Fibroblast of lung (primary cell): ENCODE data around the gene LGR6. TPM values are rescaled to one million over a fixed set of nuclear protein-coding genes. Genes with fewer than 3 reads are reported as not detected.

ENCODE experiments used
- DNase-seq, 2 donors: peaks; one replicate each; pipeline versions ENCODE4 v3.0.0 to v3.0.0-alpha.2; 2010; ENCODE audit warnings: low read depth in 2 of 2
- H2AFZ ChIP-seq: 2 replicates; pipeline ENCODE4 v1.5.1; 2012; ENCODE audit warnings: low read length, control low read depth, inconsistent platforms
- H3K27ac ChIP-seq: 2 replicates; pipeline ENCODE4 v1.5.1; 2011; ENCODE audit warnings: low read length, control low read depth; ENCODE audit not compliant: insufficient read depth
- H3K27me3 ChIP-seq: 2 replicates; pipeline ENCODE4 v1.5.1; 2011; ENCODE audit warnings: mild to moderate bottlenecking, low read length; ENCODE audit not compliant: control insufficient read depth, insufficient read depth
- H3K36me3 ChIP-seq: 2 replicates; pipeline ENCODE4 v1.5.1; 2011; ENCODE audit warnings: low read length; ENCODE audit not compliant: control insufficient read depth, insufficient read depth
- H3K4me1 ChIP-seq: 2 replicates; pipeline ENCODE4 v1.5.1; 2011; ENCODE audit warnings: low read length; ENCODE audit not compliant: control insufficient read depth, insufficient read depth; ENCODE audit errors: extremely low read depth
- H3K4me2 ChIP-seq: 2 replicates; pipeline ENCODE4 v1.5.1; 2011; ENCODE audit warnings: low read length, control low read depth; ENCODE audit not compliant: insufficient read depth; ENCODE audit errors: extremely low read depth
- H3K4me3 ChIP-seq, 4 experiments: fragments of 200-600 bp in 1 of 4; sonication (generic) in 1 of 4; replicated peaks in 1 of 4; 2 replicates each; pipeline ENCODE4 v1.5.1; 2011 to 2016; ENCODE audit warnings: low read length in 4 of 4, low read depth in 3 of 4, mild to moderate bottlenecking in 3 of 4, control low read depth in 2 of 4, inconsistent platforms in 1 of 4, mixed read lengths in 1 of 4; ENCODE audit not compliant: insufficient read depth in 1 of 4; ENCODE audit errors: control extremely low read depth in 1 of 4
- H3K79me2 ChIP-seq: 2 replicates; pipeline ENCODE4 v1.5.1; 2012; ENCODE audit warnings: mild to moderate bottlenecking, low read length, inconsistent platforms; ENCODE audit not compliant: control insufficient read depth, insufficient read depth
- H3K9ac ChIP-seq: 2 replicates; pipeline ENCODE4 v1.5.1; 2011; ENCODE audit warnings: mild to moderate bottlenecking, low read length, control low read depth; ENCODE audit not compliant: insufficient read depth
- H3K9me3 ChIP-seq: 2 replicates; pipeline ENCODE4 v1.5.1; 2012; ENCODE audit warnings: low read depth, low read length; ENCODE audit not compliant: control insufficient read depth, insufficient read depth
- H4K20me1 ChIP-seq: 2 replicates; pipeline ENCODE4 v1.5.1; 2011; ENCODE audit warnings: low read length; ENCODE audit not compliant: control insufficient read depth, insufficient read depth; ENCODE audit errors: extremely low read depth
- CTCF ChIP-seq, 2 donors: IDR thresholded peaks in 1 of 2; conservative IDR thresholded peaks in 1 of 2; 1 replicate in 1 of 2; 2 replicates in 1 of 2; pipeline ENCODE4 v1.5.1; 2011 to 2012; ENCODE audit warnings: low read length in 2 of 2, control low read depth in 1 of 2, inconsistent platforms in 1 of 2, low read depth in 1 of 2, mild to moderate bottlenecking in 1 of 2
- EZH2 ChIP-seq: IDR thresholded peaks from 2 replicates; pipeline ENCODE4 v1.5.1; 2012; ENCODE audit warnings: low read length, control low read depth, mild to moderate bottlenecking; ENCODE audit errors: missing control alignments
- polyA plus RNA-seq, 2 donors: library from polyadenylated mRNA; depleted of rRNA in 1 of 2; stranded (reverse) in 1 of 2; unstranded in 1 of 2; fragments of >200 nt; gene quantifications; 2 replicates each; pipeline ENCODE4 v1.2.1, GENCODE V29; 2011 to 2012; ENCODE audit warnings: missing spikeins in 1 of 2
- total RNA-seq: library from RNA; depleted of rRNA; stranded (reverse); fragments of >200 nt; gene quantifications from 2 replicates; pipeline ENCODE4 v1.2.1, GENCODE V29; 2014

The LGR6 gene
- total and polyA plus RNA-seq, 2 donors (not counting 1 experiment from before 2014, with no cell fraction given): 0.02 TPM; not detected in 1

GRCh38 chr1:202154148-202154765 is 39.3 kb upstream of the LGR6 start:
- H3K9ac ChIP-seq: no peak overlapping the region

GRCh38 chr1:202154766-202155477 is 38.7 kb upstream of the LGR6 start:
- peak; percentile 59 to 76 for DNase-seq
- no peak overlapping the region for H3K9ac ChIP-seq
- peaks cover 7% of the 10 kb centered on the region for H3K27me3 ChIP-seq
- no peaks in the 10 kb centered on the region for H3K4me1 ChIP-seq
- H3K4me3 ChIP-seq: no peak overlapping the region
- H3K9me3 ChIP-seq: no peaks in the 10 kb centered on the region
- TF ChIP-seq EZH2 (no peak), CTCF (conservative IDR thresholded peaks at IDR 0.05 in 1 of 2, IDR thresholded peaks at IDR 0.05 in 1 of 2; ENCODE audit: low read depth in 1 of 2, low read length in 2 of 2) (peak; percentile 45 to 58)
- no peaks in the 10 kb centered on the region for H4K20me1 ChIP-seq
- no peak overlapping the region for H3K4me2 ChIP-seq
- no peaks in the 10 kb centered on the region for H3K36me3 ChIP-seq
- H3K79me2 ChIP-seq: no peaks in the 10 kb centered on the region
- no peak overlapping the region for H2AFZ ChIP-seq
- H3K27ac ChIP-seq: no peak overlapping the region

More at GRCh38 chr1:202154148-202154765, 39.3 kb upstream of the LGR6 start:
- H3K79me2 ChIP-seq: no peaks in the 10 kb centered on the region
- DNase-seq: no peak
- no peak overlapping the region for H3K4me3 ChIP-seq
- no peak overlapping the region for H3K4me2 ChIP-seq
- no peak for TF ChIP-seq CTCF (conservative IDR thresholded peaks at IDR 0.05 in 1 of 2, IDR thresholded peaks at IDR 0.05 in 1 of 2; ENCODE audit: low read depth in 1 of 2, low read length in 2 of 2)
- no peak for TF ChIP-seq EZH2
- H3K27ac ChIP-seq: no peak overlapping the region
- H3K36me3 ChIP-seq: no peaks in the 10 kb centered on the region
- no peaks in the 10 kb centered on the region for H4K20me1 ChIP-seq
- no peak overlapping the region for H2AFZ ChIP-seq
- no peaks in the 10 kb centered on the region for H3K9me3 ChIP-seq
- H3K27me3 ChIP-seq: peaks cover 7% of the 10 kb centered on the region
- H3K4me1 ChIP-seq: no peaks in the 10 kb centered on the region

DNA sequence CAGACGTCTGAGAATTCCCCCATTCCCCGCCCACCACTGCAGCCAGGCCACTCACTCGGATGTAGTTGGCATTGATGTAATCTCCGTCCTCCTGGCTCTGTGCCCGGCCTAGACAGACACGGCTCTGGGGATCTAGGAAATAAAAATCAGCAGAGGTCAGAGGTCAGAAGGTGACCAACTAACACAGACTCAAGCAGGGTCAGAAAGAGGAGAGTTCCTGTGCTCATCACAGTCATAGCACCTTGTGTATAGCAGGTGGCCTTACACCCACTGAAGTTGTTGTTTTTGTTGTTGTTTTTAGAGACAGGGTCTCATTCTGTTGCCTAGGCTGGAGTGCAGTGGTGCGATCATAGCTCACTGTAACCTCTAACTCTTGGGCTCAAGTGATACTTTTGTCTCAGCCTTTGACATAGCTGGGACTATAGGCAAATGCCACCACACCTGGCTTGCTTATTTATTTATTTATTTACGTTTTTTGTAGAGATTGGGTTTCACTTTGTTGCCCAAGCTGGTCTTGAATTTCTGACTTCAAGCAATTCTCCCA is 38.0 kb upstream of the LGR6 start:
- no peak overlapping the region for H3K9ac ChIP-seq
- no peaks in the 10 kb centered on the region for H3K36me3 ChIP-seq
- no peaks in the 10 kb centered on the region for H3K4me1 ChIP-seq
- no peaks in the 10 kb centered on the region for H4K20me1 ChIP-seq
- H3K4me2 ChIP-seq: no peak overlapping the region
- no peak overlapping the region for H2AFZ ChIP-seq
- H3K27ac ChIP-seq: no peak overlapping the region
- no peaks in the 10 kb centered on the region for H3K79me2 ChIP-seq
- H3K4me3 ChIP-seq: no peak overlapping the region
- H3K27me3 ChIP-seq: peaks cover 7% of the 10 kb centered on the region
- DNase-seq: peak in 1 of 2 donors; percentile 11
- H3K9me3 ChIP-seq: no peaks in the 10 kb centered on the region
- no peak for TF ChIP-seq CTCF (conservative IDR thresholded peaks at IDR 0.05 in 1 of 2, IDR thresholded peaks at IDR 0.05 in 1 of 2; ENCODE audit: low read depth in 1 of 2, low read length in 2 of 2)
- no peak for TF ChIP-seq EZH2
